ENCODE data around the gene SLBP.

SLBP gene

DNA sequence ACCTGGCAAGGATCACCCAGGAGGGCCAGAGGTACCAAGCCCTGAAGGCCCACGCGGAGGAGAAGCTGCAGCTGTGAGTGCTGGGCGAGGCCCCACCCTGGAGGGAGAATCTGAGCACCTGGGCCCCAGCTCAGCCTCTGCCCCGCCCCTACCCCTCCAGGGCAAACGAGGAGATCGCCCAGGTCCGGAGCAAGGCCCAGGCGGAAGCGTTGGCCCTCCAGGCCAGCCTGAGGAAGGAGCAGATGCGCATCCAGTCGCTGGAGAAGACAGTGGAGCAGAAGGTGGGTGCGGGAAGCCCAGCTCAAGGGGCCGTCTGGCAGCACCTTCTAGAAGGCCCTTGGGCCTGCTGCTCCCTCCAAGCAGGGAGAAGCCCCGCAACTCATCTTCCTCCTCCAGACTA, 32.4 kb upstream of the SLBP start:
- no peak overlapping the region for H3K4me3 ChIP-seq (ENCODE audit: low read depth, low read length)
- H3K27ac ChIP-seq: no peak overlapping the region
- no peaks in the 10 kb centered on the region for H3K27me3 ChIP-seq (replicated peaks)
- no peak for DNase-seq
- in situ Hi-C loops (cut with HindIII; ENCODE audit: low pct_ligation_motif_present, low sequenced_read_pairs): no loop called here
- peaks cover 17% of the 10 kb centered on the region for H3K36me3 ChIP-seq (replicated peaks)
- TF ChIP-seq, protein P1, sequence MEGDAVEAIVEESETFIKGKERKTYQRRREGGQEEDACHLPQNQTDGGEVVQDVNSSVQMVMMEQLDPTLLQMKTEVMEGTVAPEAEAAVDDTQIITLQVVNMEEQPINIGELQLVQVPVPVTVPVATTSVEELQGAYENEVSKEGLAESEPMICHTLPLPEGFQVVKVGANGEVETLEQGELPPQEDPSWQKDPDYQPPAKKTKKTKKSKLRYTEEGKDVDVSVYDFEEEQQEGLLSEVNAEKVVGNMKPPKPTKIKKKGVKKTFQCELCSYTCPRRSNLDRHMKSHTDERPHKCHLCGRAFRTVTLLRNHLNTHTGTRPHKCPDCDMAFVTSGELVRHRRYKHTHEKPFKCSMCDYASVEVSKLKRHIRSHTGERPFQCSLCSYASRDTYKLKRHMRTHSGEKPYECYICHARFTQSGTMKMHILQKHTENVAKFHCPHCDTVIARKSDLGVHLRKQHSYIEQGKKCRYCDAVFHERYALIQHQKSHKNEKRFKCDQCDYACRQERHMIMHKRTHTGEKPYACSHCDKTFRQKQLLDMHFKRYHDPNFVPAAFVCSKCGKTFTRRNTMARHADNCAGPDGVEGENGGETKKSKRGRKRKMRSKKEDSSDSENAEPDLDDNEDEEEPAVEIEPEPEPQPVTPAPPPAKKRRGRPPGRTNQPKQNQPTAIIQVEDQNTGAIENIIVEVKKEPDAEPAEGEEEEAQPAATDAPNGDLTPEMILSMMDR (IDR thresholded peaks at IDR 0.05; ENCODE audit: low read depth, low read length, missing control alignments): no peak

DNA sequence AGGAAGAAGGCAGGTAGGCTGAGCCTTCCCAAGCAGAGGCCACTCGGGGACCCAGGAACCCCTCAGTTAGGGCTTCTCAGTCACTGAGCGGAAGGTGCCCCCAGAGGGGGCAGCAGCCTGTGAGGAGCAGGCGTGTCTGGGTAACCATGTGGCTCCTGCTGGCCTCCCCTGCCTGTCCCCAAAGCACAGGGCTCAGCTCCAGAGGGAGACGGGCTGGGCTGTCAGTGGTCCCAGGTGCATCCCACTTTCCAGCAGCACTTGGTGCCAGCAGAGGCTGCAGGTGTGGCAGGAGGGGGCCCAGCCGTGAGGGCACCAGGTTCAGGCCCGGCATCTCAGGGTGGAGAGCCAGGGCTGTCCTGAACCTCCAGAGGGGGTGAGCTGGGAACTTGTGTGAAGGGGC, 31.9 kb upstream of the SLBP start:
- Histone ChIP-seq H3K27ac (no peak overlapping the region), H3K36me3 (replicated peaks) (peaks cover 22% of the 10 kb centered on the region)
- in situ Hi-C loops (cut with HindIII; ENCODE audit: low pct_ligation_motif_present, low sequenced_read_pairs): no loop called here

DNA sequence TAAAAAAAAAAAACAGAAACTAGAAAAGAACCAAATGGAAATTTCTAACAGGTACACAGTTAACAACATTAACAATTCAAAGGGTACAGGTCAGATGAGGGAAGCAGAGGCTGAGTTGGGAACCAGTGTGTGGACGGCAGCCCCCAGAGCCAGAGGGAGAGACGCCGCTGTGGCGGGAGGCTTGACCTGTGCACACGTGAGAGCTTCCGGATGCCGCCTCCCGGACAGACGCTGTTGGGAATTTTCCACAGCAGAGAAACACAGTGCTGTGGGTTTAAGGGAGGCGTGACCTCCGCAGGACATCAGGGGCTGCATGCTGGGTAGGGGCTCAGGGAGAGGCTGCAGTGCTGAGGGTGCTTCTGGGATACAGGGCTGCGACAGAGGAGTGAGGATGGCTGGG, 31.4 kb upstream of the SLBP start:
- Histone ChIP-seq H3K36me3 (replicated peaks) (peaks cover 26% of the 10 kb centered on the region), H3K27me3 (replicated peaks) (no peaks in the 10 kb centered on the region), H3K27ac (no peak overlapping the region), H3K4me3 (ENCODE audit: low read depth, low read length) (no peak overlapping the region)
- in situ Hi-C loops (cut with HindIII; ENCODE audit: low pct_ligation_motif_present, low sequenced_read_pairs): no loop called here
- TF ChIP-seq, protein P1 (IDR thresholded peaks at IDR 0.05; ENCODE audit: low read depth, low read length, missing control alignments): no peak
- no peak for DNase-seq

More for the DNA sequence above, 31.9 kb upstream of the SLBP start:
- Histone ChIP-seq H3K4me3 (ENCODE audit: low read depth, low read length) (no peak overlapping the region), H3K27me3 (replicated peaks) (no peaks in the 10 kb centered on the region)
- no peak for DNase-seq
- TF ChIP-seq, protein P1 (IDR thresholded peaks at IDR 0.05; ENCODE audit: low read depth, low read length, missing control alignments): no peak

DNA sequence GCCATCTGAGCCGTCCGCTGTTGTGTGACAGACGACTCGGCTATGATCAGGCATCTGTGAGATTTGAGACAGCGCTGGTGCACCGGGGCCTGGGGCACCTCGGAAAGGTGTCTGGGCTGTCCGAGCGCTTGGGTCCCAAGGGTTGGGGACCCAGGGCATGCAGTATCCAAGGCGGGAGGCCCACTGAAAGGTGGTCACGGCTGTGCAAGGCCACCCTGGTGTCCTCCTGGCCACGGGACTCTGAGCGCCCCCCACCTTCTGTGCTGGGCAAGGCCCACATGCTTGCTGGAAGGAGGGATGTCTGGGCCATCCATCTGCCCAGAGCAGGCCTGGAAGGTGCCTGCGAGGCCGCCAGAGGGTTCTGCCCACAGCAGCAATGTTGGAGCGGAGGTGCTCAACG, 29.1 kb upstream of the SLBP start:
- Histone ChIP-seq H3K4me3 (ENCODE audit: low read depth, low read length) (no peak overlapping the region), H3K27me3 (replicated peaks) (no peaks in the 10 kb centered on the region), H3K27ac (no peak overlapping the region), H3K36me3 (replicated peaks) (peaks cover 47% of the 10 kb centered on the region)
- in situ Hi-C loops (cut with HindIII; ENCODE audit: low pct_ligation_motif_present, low sequenced_read_pairs): no loop called here
- TF ChIP-seq, protein P1 (IDR thresholded peaks at IDR 0.05; ENCODE audit: low read depth, low read length, missing control alignments): no peak
- no peak for DNase-seq

DNA sequence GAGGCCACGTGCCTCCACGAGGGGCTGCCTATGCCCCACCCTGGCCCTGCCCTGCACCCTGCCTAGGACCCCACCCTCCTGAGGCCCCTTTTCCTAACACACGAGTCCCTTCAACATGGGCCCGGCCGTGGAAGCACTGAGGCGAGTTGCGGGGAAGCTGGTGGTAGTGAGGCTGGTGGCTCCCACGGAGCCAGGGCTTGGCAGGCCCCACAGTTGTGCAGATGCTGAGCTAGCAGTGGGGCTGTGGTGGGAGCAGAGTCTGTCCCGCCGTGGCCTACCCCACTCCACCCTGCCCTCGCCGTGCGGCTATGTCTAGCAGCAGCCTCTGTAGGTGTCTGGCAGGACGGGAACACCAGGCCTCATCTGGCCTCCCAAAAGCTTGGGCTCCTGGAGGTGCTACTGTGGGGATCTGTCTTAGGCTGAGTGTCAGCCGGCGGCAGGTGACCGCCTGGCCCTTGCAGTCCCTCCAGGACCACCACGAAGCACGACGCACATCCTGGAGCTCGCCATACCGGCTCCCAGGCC, 28.0 kb upstream of the SLBP start:
- no peak for DNase-seq
- Histone ChIP-seq H3K36me3 (replicated peaks) (peaks cover 52% of the 10 kb centered on the region), H3K27me3 (replicated peaks) (no peaks in the 10 kb centered on the region), H3K4me3 (ENCODE audit: low read depth, low read length) (no peak overlapping the region), H3K27ac (no peak overlapping the region)
- in situ Hi-C loops (cut with HindIII; ENCODE audit: low pct_ligation_motif_present, low sequenced_read_pairs): no loop called here
- TF ChIP-seq, protein P1 (IDR thresholded peaks at IDR 0.05; ENCODE audit: low read depth, low read length, missing control alignments): no peak

DNA sequence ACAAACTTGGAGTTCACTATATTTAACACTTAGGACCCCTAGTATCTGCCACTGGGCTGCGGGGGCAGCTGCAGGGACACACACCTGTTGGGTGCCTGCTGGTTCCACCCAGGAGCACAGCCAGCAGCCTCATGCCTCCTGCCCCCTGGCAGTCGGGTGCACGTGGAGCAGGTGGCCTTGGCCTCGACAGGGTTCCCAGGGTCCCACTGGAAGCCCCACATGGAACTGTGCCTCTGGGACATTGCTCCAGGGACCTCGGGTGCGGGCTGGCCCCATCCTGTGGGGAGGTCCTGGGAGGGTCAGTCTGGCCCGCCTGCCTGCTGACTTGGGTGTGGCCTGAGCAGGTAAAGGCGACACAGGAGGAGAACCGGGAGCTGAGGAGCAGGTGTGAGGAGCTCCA, 27.2 kb upstream of the SLBP start:
- no peak for DNase-seq
- H3K4me3 ChIP-seq (ENCODE audit: low read depth, low read length): no peak overlapping the region
- TF ChIP-seq, protein P1 (IDR thresholded peaks at IDR 0.05; ENCODE audit: low read depth, low read length, missing control alignments): no peak
- H3K27ac ChIP-seq: no peak overlapping the region
- in situ Hi-C loops (cut with HindIII; ENCODE audit: low pct_ligation_motif_present, low sequenced_read_pairs): no loop called here
- peaks cover 52% of the 10 kb centered on the region for H3K36me3 ChIP-seq (replicated peaks)
- H3K27me3 ChIP-seq (replicated peaks): no peaks in the 10 kb centered on the region
